LHCN-M2 (cell line): Measurements from ENCODE around the gene OSBPL7. TPM values are rescaled to one million over a fixed set of nuclear protein-coding genes. Genes with fewer than 3 reads are reported as not detected.
A peak's percentile ranks its signal among the peaks of the same experiment; 100 is the strongest.

Experiments
- DNase-seq: peaks from one replicate; pipeline ENCODE4 v3.0.0-alpha.2; 2012; ENCODE audit warnings: low read depth
- polyA plus RNA-seq: library from polyadenylated mRNA; unstranded; fragments of >200 nt; gene quantifications from one replicate; pipeline ENCODE4 v1.2.1, GENCODE V29; 2012; ENCODE audit warnings: missing spikeins
- total RNA-seq: library from RNA; depleted of rRNA; stranded (reverse); fragments of >200 nt; gene quantifications from 2 replicates; pipeline ENCODE4 v1.2.3, GENCODE V29; 2014; rRNA removed

The OSBPL7 gene
- 15.3 and 21.4 TPM in 2 replicates for total RNA-seq
- 6.5 TPM for polyA plus RNA-seq

DNA sequence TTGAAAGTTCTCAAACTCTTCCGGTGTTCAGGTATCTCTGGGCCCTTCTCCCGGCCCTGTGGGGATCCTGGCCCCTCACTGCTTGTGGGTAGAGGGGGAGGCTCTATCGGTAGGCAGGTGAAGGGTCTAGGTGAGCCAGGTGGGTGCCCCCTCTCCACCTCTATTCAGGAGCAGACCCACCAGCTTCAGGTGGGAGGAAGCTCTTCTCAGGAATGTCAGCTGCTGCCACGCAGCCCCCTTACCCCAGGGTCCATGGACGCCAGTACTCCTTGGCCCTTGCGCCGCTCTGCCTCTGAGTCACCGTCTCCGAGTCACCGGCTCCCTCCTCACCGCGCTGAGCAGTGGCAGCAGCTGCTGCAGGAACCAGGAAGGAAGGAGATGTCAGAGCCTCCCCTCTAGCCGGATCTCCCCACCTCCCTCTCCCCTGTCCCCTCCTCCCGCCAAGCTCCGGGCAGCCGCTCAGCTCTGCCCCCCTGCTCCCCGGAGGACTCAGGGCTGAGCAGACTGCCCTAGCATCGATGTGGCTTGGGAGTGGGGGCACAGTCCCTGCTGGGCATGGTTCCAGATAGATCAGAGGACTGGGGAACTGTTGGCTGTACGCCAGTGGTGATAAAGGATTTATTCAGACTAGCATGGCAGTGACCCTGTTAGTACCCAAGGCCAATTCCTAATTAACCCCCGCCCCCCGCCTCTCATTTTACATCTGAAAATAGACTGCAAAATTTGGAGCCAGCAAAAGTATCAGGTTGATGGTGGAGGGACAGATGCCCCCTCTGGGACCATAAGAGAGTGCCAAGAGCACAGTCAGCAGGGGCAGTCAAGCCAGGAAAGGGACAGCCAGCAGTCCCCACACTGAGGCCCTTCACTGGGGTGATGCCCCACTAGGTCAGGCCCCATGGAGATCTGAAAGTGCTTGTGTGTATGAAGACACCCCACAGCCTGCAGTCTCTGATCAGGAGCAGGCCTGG lies at the start of gene OSBPL7:
Gene OSBPL7, minus strand, starts transcription at position 371 of the 968 bp plus-strand sequence. CDS start 1,516 bp downstream, outside the sequence.
- peak; percentile 94 for DNase-seq

- DNase-seq: no peak
Measured at GRCh38 chr17:47871048-47871447, 49.5 kb upstream of the OSBPL7 start.

- DNase-seq: no peak
Measured at GRCh38 chr17:47870056-47870455, 48.5 kb upstream of the OSBPL7 start.

DNA sequence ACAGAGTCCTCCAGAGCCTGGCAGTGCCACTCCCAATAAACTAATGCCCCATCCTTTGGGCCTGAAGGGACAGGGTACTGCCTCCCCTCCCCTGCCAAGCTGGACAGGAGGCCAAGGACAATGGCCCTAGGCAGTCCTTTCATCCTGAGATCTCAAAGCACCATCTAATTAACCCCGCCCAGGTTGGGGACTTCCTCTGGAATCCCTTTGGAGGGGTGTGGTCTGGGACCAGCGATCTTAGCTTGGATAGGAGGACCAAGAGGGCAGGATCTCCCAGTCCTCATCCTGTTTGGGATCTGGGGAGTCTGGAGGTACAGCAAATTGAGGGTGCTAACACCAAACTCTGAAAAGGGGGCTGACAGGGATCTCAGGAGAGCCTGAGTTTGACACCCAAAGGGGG lies 47.5 kb upstream of the OSBPL7 start:
- no peak for DNase-seq

DNA sequence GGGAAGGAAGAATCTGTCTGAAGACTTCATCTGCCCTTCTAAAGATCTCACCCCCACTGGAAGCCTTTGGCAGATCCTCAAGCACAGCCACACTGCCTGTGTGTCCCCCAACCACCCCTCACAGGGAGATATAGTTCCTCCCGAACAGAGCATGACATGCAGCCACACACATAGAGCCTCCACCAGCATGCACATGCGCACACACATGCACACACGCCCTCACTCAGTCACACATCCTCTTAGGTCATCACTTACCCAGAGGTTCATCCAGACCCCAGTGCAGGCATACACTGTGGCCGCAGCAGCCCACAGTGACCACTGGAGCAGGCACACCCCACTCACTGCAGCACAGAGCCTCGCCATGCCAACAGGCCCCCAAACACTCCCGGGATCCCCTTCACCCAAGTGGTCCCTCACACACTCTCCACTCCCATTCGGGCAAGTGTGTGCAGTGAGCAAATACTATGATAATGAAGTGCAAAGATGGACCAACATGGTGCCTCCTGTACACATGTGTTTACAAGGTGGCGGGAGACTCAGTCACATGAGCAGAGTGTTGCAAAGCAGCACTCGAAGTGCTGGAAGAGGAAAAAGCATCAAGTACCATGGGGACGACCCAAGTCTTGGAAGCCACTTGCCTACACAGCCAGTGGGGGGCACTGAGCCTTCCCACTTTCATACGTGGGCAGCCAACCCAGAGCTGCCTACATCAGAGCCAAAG lies 46.4 kb upstream of the OSBPL7 start:
- no peak for DNase-seq

- no peak for DNase-seq
Measured at GRCh38 chr17:47866941-47867340, 45.3 kb upstream of the OSBPL7 start.

DNA sequence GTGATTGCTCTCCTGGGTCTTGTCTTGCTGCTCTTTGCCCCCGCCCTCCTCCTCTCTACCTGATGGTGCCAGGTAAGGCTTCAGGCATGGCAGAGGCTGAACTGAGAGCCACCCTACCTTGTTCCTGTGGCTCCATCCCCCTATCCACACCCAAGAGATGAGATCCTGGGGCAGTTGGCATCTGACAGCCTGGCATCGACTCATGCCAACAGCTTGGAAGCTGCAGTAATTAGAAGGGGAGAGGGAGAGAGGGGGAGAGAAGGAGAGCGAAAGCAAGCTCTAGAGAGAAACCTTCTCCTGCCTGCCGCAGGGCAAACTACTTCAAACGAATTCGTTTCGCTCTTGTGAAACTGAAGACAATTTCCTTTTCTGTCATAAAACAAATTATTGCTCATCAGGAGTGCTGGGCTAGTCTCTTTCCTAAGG lies 43.2 kb upstream of the OSBPL7 start:
- DNase-seq: no peak

DNA sequence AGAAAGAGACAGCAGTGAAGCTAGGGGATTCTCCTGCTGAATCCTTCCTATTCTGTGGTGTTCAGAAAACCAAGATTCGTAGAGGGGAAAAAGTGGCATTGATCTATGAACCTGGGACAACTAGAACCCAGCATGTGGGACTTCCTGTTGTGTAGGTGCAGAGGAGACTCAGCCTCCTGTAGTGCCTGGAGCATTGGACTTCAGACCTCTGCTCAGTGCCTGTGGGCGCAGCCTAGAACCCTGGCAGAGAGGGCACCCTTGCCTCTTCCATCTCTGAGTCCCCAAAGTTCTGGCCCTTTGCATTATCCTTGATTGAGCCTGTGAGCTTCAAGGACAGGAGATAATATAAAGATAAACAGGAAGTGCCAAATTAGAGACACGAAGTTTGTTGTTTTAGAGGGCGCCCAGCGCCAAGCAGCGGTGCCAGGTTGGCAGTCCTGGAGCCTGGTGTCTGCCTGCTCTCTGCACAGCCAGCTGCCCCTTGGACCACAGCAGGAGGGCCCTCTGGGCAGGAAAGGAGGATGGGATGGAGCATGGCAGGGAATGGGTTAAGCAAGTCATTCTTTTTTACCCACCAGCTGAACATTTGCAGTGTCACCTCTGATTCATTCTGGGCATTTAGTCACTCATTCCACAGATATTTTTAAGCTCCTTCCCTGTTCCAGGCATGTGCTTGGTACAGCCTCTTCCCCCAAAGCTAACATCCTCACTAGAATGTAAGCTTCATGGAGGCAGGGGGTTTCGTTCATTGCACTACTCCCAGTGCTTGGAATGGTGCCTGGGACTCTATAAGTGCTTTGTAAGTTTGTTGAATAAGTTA lies 41.2 kb upstream of the OSBPL7 start:
- peak; percentile 94 for DNase-seq

DNA sequence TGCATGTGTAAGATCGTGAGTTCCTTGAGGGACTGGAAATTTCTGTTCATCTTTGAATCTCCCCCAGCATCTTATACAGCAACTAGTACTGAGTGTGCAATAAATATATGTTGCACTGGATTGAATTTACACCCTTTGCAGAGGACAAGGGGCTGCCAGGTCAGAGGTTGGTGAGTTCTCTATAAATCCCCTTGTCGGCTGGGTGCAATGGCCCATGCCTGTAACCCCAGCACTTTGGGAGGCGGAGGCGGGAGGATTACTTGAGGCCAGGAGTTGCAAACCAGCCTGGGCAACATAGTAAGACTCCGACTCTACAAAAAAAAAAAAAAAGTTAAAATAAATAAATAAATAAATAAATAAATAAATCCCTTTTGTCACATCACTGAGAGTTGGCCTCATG lies 38.8 kb upstream of the OSBPL7 start:
- DNase-seq: no peak

DNA sequence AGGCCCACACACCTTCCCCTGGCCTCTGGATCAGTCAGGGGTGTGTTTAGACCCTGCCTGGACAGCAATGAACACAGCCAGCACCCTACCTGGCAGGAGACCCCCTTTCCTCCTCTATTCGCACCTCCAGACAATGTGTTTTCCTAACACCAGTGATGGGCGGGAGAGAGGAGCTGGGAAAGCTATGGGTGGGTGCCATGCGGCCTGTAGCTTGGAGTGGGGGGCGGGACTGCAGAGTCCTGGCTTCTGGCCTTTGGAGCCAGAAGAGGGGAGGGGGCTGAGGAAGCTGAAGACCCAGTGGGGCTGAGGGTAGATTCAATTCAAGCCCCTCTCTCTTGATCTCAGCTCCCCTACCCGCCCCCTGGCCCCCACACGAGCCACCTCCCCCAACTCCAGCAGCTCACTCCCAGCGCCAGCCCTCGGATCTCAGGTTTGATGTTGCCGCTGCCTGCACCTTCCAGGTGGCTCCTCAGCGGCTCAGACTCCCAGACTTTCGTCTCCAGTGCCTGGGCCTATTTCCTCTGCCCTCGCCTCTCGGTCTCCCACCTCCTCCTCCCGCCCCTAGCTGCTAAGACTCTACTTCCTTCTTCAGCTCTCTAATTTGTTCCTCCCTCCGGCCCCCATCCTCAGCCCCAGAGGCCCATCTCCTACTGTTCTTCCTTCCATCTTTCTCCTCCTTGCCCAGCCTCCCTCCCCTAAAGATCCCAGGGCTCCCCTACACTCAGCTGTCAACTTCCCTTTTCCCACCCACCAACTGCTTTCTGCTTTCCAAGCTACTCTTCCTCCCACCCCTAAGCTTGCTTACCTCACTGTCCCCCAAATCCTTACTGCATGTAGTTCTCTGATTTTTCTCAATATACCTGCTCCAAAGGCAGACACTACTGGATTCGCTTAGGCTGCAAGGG lies 36.2 kb upstream of the OSBPL7 start:
- DNase-seq: no peak

- no peak for DNase-seq
Measured at GRCh38 chr17:47856830-47857229, 35.2 kb upstream of the OSBPL7 start.

DNA sequence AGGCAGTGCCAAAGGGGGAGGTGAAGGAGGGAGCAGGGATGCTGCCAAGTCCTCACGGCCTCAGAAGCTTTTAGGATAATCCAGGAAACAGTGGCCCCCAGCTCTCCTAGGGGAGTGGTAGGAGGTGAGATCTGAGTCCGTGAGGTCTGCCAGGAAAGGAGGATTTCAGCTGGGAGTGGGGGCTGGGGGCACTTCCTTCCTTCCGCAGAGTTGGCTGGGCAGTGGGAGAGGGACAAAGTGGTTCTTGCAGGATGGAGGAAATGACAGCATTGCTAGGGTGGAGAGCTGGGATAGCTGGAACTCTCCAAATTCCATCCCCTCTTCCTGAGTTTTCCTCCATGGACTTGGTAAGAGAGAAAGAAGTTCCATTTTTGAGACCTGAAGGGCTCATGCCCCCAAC lies 34.1 kb upstream of the OSBPL7 start:
- no peak for DNase-seq

GRCh38 chr17:47853616-47854015 lies 32.0 kb upstream of the OSBPL7 start:
- no peak for DNase-seq

GRCh38 chr17:47852113-47852949 lies 30.7 kb upstream of the OSBPL7 start:
- no peak for DNase-seq

DNA sequence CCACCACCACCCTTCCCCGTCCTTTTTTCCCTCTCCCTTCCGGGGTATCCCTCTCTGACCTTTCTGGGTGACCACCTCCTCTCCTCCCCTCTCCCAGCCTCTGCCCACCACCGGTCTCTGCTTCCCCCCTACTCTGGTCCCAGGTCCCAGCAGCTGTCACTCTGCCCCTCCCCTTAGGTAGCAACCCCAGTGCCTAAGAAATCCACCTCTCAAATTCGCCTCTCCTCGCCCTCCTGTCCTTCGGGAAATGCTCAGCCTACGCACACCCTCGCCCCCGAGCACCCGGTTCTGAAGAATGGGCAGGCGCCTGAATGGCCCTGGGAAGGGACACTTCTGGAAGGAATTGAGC lies 30.1 kb upstream of the OSBPL7 start:
- no peak for DNase-seq

GRCh38 chr17:47850692-47851573 lies 29.3 kb upstream of the OSBPL7 start, which contains the start of gene SP6:
SP6 (minus strand) TSS chr17:47851163; CDS start chr17:47848429, 2,734 bp downstream.
- DNase-seq: no peak

GRCh38 chr17:47850373-47850691 lies 28.7 kb upstream of the OSBPL7 start:
- DNase-seq: no peak

- DNase-seq: no peak
Measured at GRCh38 chr17:47848198-47848513, 26.6 kb upstream of the OSBPL7 start.
